ENCODE measurements around the gene RIPK3. TPM values are rescaled to one million over a fixed set of nuclear protein-coding genes. Genes with fewer than 3 reads are reported as not detected.
"Not testable (repeated sequence)": the region's sequence is repeated elsewhere in the genome, so short reads cannot be mapped to it uniquely, and the experiment has no call there.

Gene RIPK3
- total RNA-seq, 1 experiment from 2014 or later: not detected

DNA sequence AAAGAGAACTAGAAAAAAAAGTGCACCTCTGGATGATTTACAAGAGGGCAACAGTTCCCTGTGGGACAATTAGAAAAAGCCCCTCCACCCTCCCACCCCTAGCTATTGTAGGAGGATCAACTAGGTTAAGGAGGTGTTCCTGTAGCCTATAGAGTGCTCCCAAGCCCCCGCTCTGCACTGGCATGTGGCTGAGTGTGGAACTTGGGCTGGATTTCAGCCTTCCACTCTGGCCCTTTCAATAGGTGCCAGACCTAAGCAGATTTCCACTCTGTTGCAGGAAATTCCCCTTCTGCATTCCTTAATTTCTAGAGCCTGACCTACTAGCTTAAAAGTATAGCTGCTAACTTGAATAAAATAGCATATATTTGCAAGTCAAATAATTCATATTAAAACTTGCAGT is 31.0 kb upstream of the RIPK3 start:
- in situ Hi-C loops (cut with HindIII; ENCODE audit: low sequenced_read_pairs): no loop called here

DNA sequence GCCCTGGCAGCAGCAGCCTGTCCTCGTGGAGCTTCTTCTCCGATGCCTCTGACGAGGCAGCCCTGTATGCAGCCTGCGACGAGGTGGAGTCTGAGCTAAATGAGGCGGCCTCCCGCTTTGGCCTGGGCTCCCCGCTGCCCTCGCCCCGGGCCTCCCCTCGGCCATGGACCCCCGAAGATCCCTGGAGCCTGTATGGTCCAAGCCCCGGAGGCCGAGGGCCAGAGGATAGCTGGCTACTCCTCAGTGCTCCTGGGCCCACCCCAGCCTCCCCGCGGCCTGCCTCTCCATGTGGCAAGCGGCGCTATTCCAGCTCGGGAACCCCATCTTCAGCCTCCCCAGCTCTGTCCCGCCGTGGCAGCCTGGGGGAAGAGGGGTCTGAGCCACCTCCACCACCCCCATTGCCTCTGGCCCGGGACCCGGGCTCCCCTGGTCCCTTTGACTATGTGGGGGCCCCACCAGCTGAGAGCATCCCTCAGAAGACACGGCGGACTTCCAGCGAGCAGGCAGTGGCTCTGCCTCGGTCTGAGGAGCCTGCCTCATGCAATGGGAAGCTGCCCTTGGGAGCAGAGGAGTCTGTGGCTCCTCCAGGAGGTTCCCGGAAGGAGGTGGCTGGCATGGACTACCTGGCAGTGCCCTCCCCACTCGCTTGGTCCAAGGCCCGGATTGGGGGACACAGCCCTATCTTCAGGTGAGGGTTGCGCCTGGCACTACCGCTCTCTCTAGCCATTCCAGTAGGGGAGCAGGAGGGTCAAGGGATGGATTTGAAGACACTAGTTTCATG is 30.3 kb upstream of the RIPK3 start:
- DNase-seq (ENCODE audit: low spot score): peak; percentile 35
- in situ Hi-C loops (cut with HindIII; ENCODE audit: low sequenced_read_pairs): no loop called here

More for the DNA sequence above, 31.0 kb upstream of the RIPK3 start:
- peak; percentile 61 for DNase-seq (ENCODE audit: low spot score)

DNA sequence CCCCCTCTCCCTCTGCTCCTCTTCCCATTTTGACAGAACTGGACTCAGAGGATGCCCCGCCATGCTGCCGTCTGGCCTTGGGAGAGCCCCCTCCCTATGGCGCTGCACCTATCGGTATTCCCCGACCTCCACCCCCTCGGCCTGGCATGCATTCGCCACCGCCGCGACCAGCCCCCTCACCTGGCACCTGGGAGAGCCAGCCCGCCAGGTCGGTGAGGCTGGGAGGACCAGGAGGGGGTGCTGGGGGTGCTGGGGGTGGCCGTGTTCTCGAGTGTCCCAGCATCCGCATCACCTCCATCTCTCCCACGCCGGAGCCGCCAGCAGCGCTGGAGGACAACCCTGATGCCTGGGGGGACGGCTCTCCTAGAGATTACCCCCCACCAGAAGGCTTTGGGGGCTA is 29.7 kb upstream of the RIPK3 start:
- in situ Hi-C loops (cut with HindIII; ENCODE audit: low sequenced_read_pairs): no loop called here
- no peak for DNase-seq (ENCODE audit: low spot score)

DNA sequence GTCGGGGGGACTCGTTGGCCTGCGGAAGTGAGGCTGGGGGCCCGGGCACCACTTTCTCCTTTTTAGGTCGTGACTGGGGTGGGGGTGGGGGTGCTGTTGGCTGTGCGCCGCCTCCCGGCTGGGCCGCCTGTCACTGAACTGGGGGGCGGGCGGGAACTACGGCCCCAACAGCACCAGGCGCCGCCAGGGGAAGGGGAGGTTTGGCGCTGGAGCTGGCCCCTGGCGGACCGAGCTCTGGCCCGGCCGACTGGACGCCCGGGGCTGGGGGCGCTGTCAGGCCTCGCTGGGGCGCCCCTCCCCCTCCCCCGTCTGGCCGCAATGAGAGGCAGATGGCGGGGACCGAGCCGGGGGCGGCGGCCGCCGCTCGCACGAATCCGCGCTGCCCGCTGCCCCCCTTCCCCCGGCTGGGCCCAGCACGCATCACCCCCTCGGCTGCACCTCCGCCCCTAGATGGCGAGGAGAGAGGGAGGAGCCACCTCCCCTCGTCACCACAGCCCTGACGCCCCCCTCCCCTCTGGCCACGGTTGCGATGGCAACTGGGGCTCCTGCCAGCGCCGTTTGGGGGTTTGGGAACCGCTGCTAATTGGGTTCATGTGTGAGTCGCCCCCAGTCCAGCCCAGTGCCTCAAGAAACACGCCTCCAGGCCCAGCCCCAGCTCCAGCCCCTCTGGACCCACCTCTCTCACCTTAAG is 28.9 kb upstream of the RIPK3 start:
- peak; percentile 54 for DNase-seq (ENCODE audit: low spot score)
- in situ Hi-C loops (cut with HindIII; ENCODE audit: low sequenced_read_pairs): no loop called here

DNA sequence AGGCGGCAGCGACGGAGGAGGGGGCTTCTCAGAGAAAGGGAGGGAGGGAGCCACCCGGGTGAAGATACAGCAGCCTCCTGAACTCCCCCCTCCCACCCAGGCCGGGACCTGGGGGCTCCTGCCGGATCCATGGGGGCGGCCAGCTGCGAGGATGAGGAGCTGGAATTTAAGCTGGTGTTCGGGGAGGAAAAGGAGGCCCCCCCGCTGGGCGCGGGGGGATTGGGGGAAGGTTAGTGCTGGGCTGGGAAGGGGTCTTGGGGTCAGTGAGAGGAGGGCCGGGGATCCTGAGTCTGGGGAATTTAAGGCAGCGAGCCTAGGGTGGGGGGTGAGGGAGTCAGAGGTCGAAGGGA is 28.4 kb upstream of the RIPK3 start:
- in situ Hi-C loops (cut with HindIII; ENCODE audit: low sequenced_read_pairs): no loop called here
- no peak for DNase-seq (ENCODE audit: low spot score)

DNA sequence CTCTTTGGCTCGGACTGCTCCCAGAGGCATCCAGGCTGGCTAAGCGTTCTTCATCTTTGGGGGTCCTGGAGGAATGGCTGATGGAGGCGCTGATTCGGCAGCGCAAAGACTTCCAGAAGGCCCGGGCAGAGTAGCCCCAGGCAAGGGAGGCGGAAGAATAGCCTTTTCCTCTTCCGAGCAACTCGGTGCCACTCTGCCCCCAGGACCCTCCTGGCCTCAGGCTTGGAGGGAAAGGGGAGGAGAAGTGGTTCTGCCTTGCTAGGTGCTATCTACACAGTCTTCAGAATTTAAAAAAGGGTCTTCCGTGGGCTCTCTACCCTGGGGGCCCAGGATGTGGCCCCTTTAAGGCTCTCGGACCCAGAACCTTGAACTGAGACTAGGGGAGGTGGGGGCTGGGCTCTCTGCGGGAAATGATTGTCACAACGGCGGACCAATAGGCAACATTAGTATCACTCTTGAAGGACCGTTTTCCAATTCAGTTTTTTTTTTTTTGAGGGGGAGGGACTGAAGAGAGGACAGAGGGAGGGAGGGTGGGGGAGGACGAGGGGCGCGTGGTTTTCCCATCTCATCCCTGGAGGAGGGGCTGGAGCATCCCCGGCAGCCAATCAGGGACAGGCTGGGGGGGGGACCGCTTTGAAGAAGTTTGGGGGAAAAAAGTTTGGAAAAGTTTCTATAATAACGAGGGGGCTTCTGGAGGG is 27.9 kb upstream of the RIPK3 start, which contains the start of gene NFATC4:
NFATC4 (plus strand) TSS at position 671 of the 698 bp plus-strand sequence. CDS start 157 bp downstream, outside the sequence.
- in situ Hi-C loops (cut with HindIII; ENCODE audit: low sequenced_read_pairs): no loop called here
- DNase-seq (ENCODE audit: low spot score): peak; percentile 85

DNA sequence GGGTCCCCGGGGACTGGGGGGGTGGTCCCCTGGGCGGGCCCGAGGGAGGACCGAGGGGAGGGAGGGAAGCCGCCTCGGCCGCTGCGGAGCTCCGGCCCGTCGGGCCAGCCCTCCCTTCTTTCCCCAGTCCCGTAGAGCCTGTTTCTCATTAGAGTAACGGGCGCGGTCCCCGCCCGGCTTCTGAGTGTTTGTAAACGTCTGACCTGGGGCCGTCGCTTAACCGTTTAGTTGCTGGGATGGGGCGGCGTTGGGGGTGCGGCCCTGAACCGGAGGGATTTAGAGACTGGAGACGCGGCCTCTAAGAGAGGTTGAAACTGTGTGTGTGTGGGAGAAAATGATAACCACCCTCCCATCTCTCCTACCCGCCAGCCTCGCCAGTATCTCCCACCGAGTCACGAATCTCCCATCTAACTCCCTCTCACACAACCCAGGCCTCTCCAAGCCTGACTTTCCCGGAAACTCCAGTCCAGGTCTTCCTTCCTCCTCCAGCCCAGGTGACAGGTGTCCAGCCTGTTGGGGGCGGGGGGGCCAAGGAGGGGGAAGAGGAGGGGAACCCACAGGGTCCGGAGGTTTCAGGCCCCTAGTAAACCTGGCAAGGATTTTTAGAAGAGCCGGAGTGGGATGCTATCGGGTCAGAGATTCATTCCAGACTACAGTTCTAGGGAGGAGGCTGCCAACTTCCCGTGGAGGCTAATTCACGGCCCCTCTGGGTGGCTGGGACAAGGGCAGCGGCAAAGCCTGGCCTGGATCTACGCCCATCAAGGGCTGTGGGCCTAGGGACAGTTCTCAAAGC is 27.1 kb upstream of the RIPK3 start:
- in situ Hi-C loops (cut with HindIII; ENCODE audit: low sequenced_read_pairs): no loop called here

DNA sequence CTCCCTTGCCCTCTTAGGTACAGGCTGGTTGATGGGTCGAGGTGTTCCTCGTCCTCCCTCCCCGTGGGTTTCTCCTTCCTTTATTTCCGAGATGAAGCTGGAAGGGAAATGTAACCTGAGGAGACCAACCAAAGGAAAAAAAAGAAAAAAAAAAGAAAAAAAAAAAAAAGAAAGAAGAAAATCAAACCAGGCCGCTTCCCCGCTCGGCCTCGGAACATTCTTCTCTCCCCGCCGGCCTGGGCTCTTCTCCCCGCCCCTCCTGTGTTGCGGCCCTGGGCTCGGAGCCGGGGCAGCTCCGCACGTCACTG is 26.6 kb upstream of the RIPK3 start:
- in situ Hi-C loops (cut with HindIII; ENCODE audit: low sequenced_read_pairs): no loop called here
- DNase-seq (ENCODE audit: low spot score): no peak

More for the DNA sequence above, 27.1 kb upstream of the RIPK3 start:
- peak; percentile 98 for DNase-seq (ENCODE audit: low spot score)

DNA sequence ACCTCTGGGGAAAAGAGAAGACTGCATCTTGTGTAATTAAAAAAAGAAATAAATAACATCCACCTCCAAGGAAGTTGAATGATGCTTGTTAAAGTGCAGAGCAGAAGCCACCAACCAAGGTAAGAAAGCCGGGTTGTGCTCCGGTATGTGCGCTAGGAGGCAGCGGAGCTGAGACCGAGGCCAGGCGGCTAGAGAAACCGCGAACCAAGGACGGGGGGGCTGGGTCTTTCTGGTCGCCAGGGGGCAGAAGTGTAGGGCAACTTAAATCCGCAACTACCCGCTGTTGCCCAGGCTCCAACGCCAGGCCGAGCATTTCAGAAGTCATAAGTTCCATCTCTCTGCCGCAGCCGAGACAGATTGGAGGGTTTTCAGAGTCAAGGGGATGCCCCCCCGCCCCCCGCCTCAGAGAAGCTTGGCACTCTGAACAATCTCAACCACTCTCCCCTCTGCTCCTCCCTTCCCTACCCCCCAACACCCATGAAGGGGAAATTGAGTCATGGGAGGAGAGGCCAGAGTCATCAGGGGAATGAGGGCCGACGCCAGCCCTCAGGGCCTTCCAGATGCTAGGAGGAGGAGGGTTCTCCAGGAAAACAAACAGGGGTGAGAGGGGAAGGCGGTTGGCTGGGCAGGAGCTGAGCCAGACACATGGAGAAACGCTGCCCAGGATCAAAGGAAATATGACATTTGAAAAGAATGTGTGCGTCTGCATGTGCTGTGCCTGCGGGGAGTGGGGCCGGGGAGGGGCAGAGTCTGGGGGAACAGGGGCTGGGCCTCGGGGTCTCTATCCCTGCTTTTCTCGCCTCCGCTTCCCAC is 26.0 kb upstream of the RIPK3 start:
- peak; percentile 91 for DNase-seq (ENCODE audit: low spot score)
- in situ Hi-C loops (cut with HindIII; ENCODE audit: low sequenced_read_pairs): no loop called here

DNA sequence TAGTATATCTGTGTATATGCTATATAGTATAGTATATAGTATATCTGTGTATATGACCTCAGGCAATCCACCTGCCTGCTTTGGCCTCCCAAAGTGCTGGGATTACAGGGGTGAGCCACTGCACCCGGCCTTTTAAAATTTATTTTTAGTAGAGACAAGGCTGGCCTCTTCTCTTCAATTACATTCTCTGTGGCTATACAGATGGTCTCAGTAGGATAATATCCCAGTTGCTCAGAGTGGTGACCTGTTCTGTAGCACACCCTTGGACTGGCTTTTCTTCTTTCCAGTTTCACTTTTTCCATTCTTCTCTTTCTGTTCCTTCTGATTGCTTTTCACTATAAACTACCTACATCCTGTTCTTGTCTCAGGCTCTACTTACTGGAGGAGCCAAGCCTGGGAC is 25.1 kb upstream of the RIPK3 start:
- DNase-seq (ENCODE audit: low spot score): peak; percentile 36
- in situ Hi-C loops (cut with HindIII; ENCODE audit: low sequenced_read_pairs): no loop called here

DNA sequence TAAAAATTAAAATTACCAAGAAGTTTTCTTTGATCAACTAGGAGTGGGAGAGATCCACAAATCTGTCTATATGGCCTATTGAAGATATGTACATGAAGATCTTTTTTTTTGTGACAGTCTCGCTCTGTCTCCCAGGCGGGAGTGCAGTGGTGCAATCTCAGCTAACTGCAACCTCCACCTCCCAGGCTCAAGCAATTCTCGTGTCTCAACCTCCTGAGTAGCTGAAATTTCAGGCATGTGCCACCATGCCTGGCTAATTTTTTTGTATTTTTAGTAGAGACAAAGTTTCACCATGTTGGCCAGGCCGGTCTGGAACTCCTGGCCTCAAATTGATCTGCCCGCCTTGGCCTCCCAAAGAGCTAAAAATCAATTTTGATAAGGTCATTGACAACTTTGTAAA is 23.6 kb upstream of the RIPK3 start:
- in situ Hi-C loops (cut with HindIII; ENCODE audit: low sequenced_read_pairs): no loop called here
- no peak for DNase-seq (ENCODE audit: low spot score)

DNA sequence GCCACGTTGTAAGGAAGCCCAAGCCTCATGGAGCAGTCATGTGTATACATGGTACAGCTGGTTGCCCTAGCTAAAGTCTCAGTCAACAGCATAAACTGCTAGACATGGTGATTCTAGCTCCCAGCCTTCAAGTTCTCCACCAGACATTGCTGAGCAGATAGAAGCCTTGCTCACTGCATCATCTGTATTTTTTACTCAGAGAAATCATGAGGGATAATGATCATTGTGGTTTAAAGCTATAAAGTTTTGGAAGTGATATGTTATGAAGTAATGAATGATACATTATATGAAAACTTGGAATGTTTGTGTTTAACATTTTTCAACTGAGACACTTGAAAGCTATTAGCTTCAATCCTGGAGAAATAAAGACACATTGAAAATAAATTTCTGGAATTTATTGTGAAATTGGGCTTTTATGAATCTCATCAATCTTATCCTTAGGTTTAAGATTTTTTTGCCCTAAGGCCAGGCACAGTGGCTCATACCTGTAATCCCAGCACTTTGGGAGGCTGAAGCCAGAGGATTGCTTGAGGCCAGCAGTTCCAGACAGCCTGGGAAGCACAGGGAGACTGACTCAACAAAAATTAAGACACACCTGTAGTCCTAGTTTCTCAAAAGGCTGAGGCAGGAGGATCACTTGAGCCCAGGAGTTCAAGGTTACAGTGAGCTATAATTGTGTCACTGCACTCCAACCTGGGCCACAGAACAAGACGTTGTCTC is 22.6 kb upstream of the RIPK3 start:
- no peak for DNase-seq (ENCODE audit: low spot score)
- in situ Hi-C loops (cut with HindIII; ENCODE audit: low sequenced_read_pairs): no loop called here

DNA sequence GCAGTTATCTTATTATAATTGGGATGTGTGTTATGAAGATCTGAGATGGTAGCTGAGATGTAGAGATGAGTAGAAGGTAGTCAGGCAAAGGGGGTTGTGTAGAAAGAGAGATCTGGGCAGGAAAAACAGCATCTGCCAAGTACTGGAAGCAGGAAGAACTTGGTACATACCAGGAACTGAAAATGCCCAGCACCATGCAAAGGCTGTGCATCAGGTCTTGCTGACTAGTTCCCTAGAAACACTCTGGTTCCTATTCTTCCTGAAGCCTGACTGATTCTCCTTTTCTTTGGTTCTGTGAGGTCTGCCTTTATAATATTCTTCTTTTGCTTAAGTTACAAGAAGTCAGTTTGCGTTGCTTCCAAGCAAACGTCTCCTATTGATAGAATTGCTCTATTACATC is 21.5 kb upstream of the RIPK3 start:
- in situ Hi-C loops (cut with HindIII; ENCODE audit: low sequenced_read_pairs): no loop called here

DNA sequence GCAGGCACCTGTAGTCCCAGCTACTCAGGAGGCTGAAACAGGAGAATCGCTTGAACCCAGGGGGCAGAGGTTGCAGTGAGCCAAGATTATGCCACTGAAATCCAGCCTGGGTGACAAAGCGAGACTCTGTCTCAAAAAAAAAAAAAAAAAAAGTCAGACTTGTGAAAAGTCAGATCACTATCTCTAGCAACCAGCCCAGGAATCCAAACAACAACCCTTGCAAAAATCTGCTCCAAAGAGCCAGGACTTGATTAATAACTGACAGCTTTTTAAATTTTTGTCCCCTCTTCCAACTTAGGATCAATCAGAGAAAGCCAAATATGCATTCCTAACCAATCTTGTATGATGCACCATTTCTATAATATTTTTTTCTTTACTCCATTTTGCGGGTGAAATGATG is 20.5 kb upstream of the RIPK3 start:
- DNase-seq (ENCODE audit: low spot score): no peak
- in situ Hi-C loops (cut with HindIII; ENCODE audit: low sequenced_read_pairs): no loop called here

More for the DNA sequence above, 21.5 kb upstream of the RIPK3 start:
- no peak for DNase-seq (ENCODE audit: low spot score)

DNA sequence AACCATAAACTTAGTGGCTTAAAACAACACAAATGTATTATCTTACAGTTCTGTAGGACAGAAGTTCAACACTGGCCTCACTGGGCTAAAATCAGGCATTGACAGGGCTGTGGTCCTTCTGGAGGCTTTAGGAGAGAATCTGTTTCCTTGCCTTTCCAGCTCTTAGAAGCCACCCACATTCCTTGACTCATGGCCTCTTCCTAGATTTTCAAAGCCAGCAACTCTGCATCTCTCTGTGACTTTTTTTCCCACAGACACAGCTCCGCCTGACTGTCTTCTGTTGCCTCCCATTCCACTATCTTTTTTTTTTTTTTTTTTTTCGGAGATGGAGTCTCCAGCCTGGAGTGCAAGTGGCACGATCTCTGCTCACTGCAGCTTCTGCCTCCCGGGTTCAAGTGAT is 16.4 kb upstream of the RIPK3 start:
- in situ Hi-C loops (cut with HindIII; ENCODE audit: low sequenced_read_pairs): no loop called here

DNA sequence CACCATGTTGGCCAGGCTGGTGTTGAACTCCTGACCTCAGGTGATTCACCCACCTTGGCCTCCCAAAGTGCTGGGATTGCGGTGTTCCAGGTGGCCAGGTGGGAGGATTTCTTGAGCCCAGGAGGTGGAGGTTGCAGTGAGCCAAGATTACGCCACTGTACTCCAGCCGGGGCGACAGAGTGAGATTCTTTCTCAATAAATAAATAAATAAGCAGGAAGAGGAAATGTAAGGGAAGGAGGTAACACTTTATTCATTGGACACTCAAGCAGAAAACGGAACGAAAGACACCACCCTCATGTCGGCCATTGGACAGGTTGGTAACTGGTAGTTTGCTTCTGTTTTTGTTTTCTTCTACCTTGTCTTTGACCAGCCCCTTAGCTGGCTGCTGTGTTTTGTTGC is 15.2 kb upstream of the RIPK3 start:
- no peak for DNase-seq (ENCODE audit: low spot score)
- in situ Hi-C loops (cut with HindIII; ENCODE audit: low sequenced_read_pairs): no loop called here

More for the DNA sequence above, 16.4 kb upstream of the RIPK3 start:
- no peak for DNase-seq (ENCODE audit: low spot score)

DNA sequence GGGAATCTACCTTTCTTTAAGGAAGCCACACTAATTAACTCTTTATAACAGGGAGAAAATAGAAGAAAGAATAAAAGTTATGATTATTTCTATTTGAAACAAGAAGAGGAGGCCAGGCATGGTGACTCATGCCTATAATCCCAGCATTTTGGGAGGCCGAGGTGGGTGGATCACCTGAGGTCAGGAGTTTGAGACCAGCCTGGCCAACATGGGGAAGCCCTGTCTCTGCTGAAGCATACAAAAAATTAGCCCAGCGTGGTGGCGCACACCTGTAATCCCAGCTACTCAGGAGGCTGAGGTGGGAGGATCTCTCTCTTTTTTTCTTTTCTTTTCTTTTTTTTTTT is 14.7 kb upstream of the RIPK3 start:
- DNase-seq (ENCODE audit: low spot score); in situ Hi-C loops (cut with HindIII; ENCODE audit: low sequenced_read_pairs): not testable (repeated sequence)
